ENCODE measurements around the gene CMTR2.

The CMTR2 gene

GRCh38 chr16:71254832-71255525 lies 34.2 kb downstream of the CMTR2 start:
- DNase-seq (ENCODE audit: low read depth): no peak
- no peak for TF ChIP-seq CTCF (conservative IDR thresholded peaks at IDR 0.05; ENCODE audit: control insufficient read depth, insufficient read depth, low read depth, low read length)
- H3K4me3 ChIP-seq (ENCODE audit: control insufficient read depth, low read depth, low read length): no peak overlapping the region

- DNase-seq (ENCODE audit: low read depth): peak; percentile 5
- no peak for TF ChIP-seq CTCF (conservative IDR thresholded peaks at IDR 0.05; ENCODE audit: control insufficient read depth, insufficient read depth, low read depth, low read length)
These were observed 38.6 kb downstream of the CMTR2 start for GRCh38 chr16:71250461-71251235.

GRCh38 chr16:71249399-71249798 lies 39.8 kb downstream of the CMTR2 start:
- no peak for TF ChIP-seq CTCF (conservative IDR thresholded peaks at IDR 0.05; ENCODE audit: control insufficient read depth, insufficient read depth, low read depth, low read length)
- no peak overlapping the region for H3K4me3 ChIP-seq (ENCODE audit: control insufficient read depth, low read depth, low read length)
- DNase-seq (ENCODE audit: low read depth): no peak

More at GRCh38 chr16:71250461-71251235, 38.6 kb downstream of the CMTR2 start:
- no peak overlapping the region for H3K4me3 ChIP-seq (ENCODE audit: control insufficient read depth, low read depth, low read length)

GRCh38 chr16:71247478-71247877 lies 41.7 kb downstream of the CMTR2 start:
- DNase-seq (ENCODE audit: low read depth): no peak
- H3K4me3 ChIP-seq (ENCODE audit: control insufficient read depth, low read depth, low read length): no peak overlapping the region
- no peak for TF ChIP-seq CTCF (conservative IDR thresholded peaks at IDR 0.05; ENCODE audit: control insufficient read depth, insufficient read depth, low read depth, low read length)

- no peak for TF ChIP-seq CTCF (conservative IDR thresholded peaks at IDR 0.05; ENCODE audit: control insufficient read depth, insufficient read depth, low read depth, low read length)
- no peak overlapping the region for H3K4me3 ChIP-seq (ENCODE audit: control insufficient read depth, low read depth, low read length)
- no peak for DNase-seq (ENCODE audit: low read depth)
These were observed 42.9 kb downstream of the CMTR2 start for GRCh38 chr16:71246309-71246708.

- no peak for DNase-seq (ENCODE audit: low read depth)
- H3K4me3 ChIP-seq (ENCODE audit: control insufficient read depth, low read depth, low read length): no peak overlapping the region
- TF ChIP-seq CTCF (conservative IDR thresholded peaks at IDR 0.05; ENCODE audit: control insufficient read depth, insufficient read depth, low read depth, low read length): no peak
These were observed 44.7 kb downstream of the CMTR2 start for GRCh38 chr16:71244521-71244920.
